ENCODE measurements around the gene MDH1B. TPM values are rescaled to one million over a fixed set of nuclear protein-coding genes. Genes with fewer than 3 reads are reported as not detected.

MDH1B gene
- total RNA-seq, 6 experiments from 2014 or later: 0.11 to 0.32 (median 0.18) TPM; not detected in 2

DNA sequence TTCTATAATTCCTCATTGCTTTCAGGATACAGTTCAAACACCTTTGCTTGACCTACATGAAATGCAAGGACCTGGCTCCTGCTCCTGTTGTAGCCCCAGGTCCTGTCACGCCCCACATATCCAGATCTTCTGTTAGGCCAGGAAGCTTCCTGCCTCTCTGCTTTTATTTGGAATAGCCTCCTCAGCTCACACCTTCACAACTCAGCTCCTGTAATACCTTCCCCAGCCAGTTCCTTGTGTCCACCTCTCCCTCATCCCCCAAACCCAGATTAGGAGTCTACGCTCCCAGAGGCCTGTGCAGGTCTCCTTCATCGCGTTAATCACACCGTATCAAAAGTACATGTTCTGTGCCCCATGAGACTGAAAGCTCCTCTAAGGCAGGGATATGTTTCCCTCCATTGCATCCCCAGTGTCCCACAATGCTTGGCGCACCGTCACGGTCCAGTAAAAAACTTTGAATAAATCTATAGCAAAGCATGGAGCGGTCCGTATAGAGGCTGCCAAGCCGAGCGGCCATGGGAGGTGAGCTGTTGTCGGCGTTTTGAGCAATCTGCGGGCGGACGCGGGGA lies 371 bp downstream of the MDH1B start:
- intact Hi-C loops (cut with DNase I): no loop called here
- DNase-seq (no peak), ATAC-seq (no peak)
- no peak for TF ChIP-seq POLR2A (IDR thresholded peaks at IDR 0.05)
- TF ChIP-seq, protein P1, sequence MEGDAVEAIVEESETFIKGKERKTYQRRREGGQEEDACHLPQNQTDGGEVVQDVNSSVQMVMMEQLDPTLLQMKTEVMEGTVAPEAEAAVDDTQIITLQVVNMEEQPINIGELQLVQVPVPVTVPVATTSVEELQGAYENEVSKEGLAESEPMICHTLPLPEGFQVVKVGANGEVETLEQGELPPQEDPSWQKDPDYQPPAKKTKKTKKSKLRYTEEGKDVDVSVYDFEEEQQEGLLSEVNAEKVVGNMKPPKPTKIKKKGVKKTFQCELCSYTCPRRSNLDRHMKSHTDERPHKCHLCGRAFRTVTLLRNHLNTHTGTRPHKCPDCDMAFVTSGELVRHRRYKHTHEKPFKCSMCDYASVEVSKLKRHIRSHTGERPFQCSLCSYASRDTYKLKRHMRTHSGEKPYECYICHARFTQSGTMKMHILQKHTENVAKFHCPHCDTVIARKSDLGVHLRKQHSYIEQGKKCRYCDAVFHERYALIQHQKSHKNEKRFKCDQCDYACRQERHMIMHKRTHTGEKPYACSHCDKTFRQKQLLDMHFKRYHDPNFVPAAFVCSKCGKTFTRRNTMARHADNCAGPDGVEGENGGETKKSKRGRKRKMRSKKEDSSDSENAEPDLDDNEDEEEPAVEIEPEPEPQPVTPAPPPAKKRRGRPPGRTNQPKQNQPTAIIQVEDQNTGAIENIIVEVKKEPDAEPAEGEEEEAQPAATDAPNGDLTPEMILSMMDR (IDR thresholded peaks at IDR 0.05): no peak
- no peaks in the 10 kb centered on the region for H3K9me3 ChIP-seq
- 12% methylated on average over 18 of the region's 18 CpGs for WGBS (ENCODE audit: insufficient coverage, low coverage, low lambda C conversion rate, missing lambda C conversion rate)
- peaks cover 0 to 6% (median 1%) of the 10 kb centered on the region in 4 donors for H3K4me1 ChIP-seq
- H3K27ac ChIP-seq: peak overlapping the region in 2 of 3 donors; percentile 72 to 77
- no peaks in the 10 kb centered on the region for H3K27me3 ChIP-seq
- H3K4me3 ChIP-seq: peak overlapping the region; percentile 79 to 96 (median 92)
- H3K36me3 ChIP-seq: peaks cover 0 to 6% (median 0%) of the 10 kb centered on the region in 4 donors

DNA sequence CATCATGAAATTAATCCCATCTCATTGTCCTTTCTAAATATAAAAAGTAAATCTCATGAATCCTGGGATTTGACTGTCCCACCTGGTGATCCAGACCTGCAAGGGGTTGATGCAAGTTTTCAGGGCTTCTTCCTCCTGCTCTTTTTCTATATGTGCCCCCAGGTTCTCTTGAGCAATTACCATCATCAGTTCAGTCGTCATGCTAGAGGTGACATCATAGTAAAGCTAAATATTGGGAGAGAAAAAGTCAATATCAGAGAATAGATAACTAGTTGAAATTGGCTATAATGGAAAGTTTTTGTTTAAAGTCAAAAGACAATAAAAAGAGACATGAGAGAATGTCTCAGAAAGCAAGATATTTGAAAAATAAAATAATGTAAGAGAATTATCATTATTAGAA lies 8.3 kb downstream of the MDH1B start:
- H3K36me3 ChIP-seq: no peaks in the 10 kb centered on the region
- H3K27me3 ChIP-seq: no peaks in the 10 kb centered on the region
- H3K4me1 ChIP-seq: no peaks in the 10 kb centered on the region
- H3K4me3 ChIP-seq: no peak overlapping the region
- H3K27ac ChIP-seq: no peak overlapping the region
- no peaks in the 10 kb centered on the region for H3K9me3 ChIP-seq
- intact Hi-C loops (cut with DNase I): no loop called here
- 5% methylated on average over 1 of the region's 1 CpG for WGBS (ENCODE audit: insufficient coverage, low coverage, low lambda C conversion rate, missing lambda C conversion rate)
- DNase-seq (no peak), ATAC-seq (no peak)
- TF ChIP-seq, protein P1 (IDR thresholded peaks at IDR 0.05): no peak
- TF ChIP-seq POLR2A (IDR thresholded peaks at IDR 0.05): no peak

GRCh38 chr2:206740800-206741199 lies 24.3 kb downstream of the MDH1B start:
- Histone ChIP-seq H3K36me3 (no peaks in the 10 kb centered on the region), H3K27ac (no peak overlapping the region), H3K27me3 (no peaks in the 10 kb centered on the region), H3K4me1 (no peaks in the 10 kb centered on the region), H3K4me3 (no peak overlapping the region), H3K9me3 (no peaks in the 10 kb centered on the region)
- intact Hi-C loops (cut with DNase I): no loop called here
- ATAC-seq (no peak), DNase-seq (no peak)
- 30% methylated on average over 2 of the region's 2 CpGs for WGBS (ENCODE audit: insufficient coverage, low coverage, low lambda C conversion rate, missing lambda C conversion rate)
- TF ChIP-seq, protein P1 (IDR thresholded peaks at IDR 0.05): no peak
- no peak for TF ChIP-seq POLR2A (IDR thresholded peaks at IDR 0.05)

- H3K36me3 ChIP-seq: no peaks in the 10 kb centered on the region
- no peak overlapping the region for H3K27ac ChIP-seq
- no peak overlapping the region for H3K4me3 ChIP-seq
- ATAC-seq: no peak
- TF ChIP-seq, protein P1 (IDR thresholded peaks at IDR 0.05): no peak
- TF ChIP-seq POLR2A (IDR thresholded peaks at IDR 0.05): no peak
- no peaks in the 10 kb centered on the region for H3K9me3 ChIP-seq
- no peak for DNase-seq
- WGBS (ENCODE audit: insufficient coverage, low coverage, low lambda C conversion rate, missing lambda C conversion rate): 100% methylated on average over 1 of the region's 2 CpGs
- no peaks in the 10 kb centered on the region for H3K4me1 ChIP-seq
- intact Hi-C loops (cut with DNase I): no loop called here
- no peaks in the 10 kb centered on the region for H3K27me3 ChIP-seq
Measured at GRCh38 chr2:206739271-206739670, 25.9 kb downstream of the MDH1B start.

Measured in right lobe of liver (tissue), 6 donors.